H1 (cell line): ENCODE results near the gene COG7. TPM values are rescaled to one million over a fixed set of nuclear protein-coding genes. Genes with fewer than 3 reads are reported as not detected.

Experiments used
- BACH1 ChIP-seq: IDR thresholded peaks from 2 replicates; pipeline ENCODE4 v1.6.1; 2012; ENCODE audit warnings: low read length, improper control_type of control experiment
- CTCF ChIP-seq, 3 experiments: IDR thresholded peaks; 1 replicate in 2 of 3; 2 replicates in 1 of 3; pipeline versions ENCODE4 v1.5.1 to v1.6.1; 2011; ENCODE audit warnings: low read length in 3 of 3, mild to moderate bottlenecking in 3 of 3, inconsistent platforms in 2 of 3, low read depth in 1 of 3, moderate library complexity in 1 of 3; ENCODE audit not compliant: insufficient read depth in 1 of 3; ENCODE audit errors: control extremely low read depth in 1 of 3
- NANOG ChIP-seq: IDR thresholded peaks from 2 replicates; pipeline ENCODE4 v1.6.1; 2011; ENCODE audit warnings: low read length, low read depth, mild to moderate bottlenecking, inconsistent platforms; ENCODE audit not compliant: insufficient read depth, poor library complexity, severe bottlenecking
- POLR2A ChIP-seq, 2 experiments: IDR thresholded peaks; 1 replicate in 1 of 2; 2 replicates in 1 of 2; pipeline ENCODE4 v1.6.1; 2011; ENCODE audit warnings: low read depth in 2 of 2, low read length in 2 of 2, mild to moderate bottlenecking in 2 of 2; ENCODE audit errors: control extremely low read depth in 1 of 2
- RBBP5 ChIP-seq: IDR thresholded peaks from 2 replicates; pipeline ENCODE4 v1.7.1; 2012; ENCODE audit warnings: low read depth, mild to moderate bottlenecking, inconsistent platforms, low read length, moderate library complexity, borderline replicate concordance
- RNF2 ChIP-seq: fragments of 200-900, 300-1000 bp; sonication (generic); IDR thresholded peaks from 2 replicates; pipeline ENCODE4 v1.7.1; 2016; ENCODE audit warnings: borderline replicate concordance, low read depth, mild to moderate bottlenecking, antibody characterized with exemption, low read length; ENCODE audit not compliant: poor library complexity, severe bottlenecking; ENCODE audit errors: missing control alignments
- SAP30 ChIP-seq: fragments of 300-600 bp; sonication (generic); IDR thresholded peaks from 2 replicates; pipeline ENCODE4 v1.7.1; 2012; ENCODE audit warnings: low read length, moderate library complexity, mild to moderate bottlenecking, inconsistent platforms; ENCODE audit not compliant: insufficient read depth, insufficient replicate concordance
- USF2 ChIP-seq: IDR thresholded peaks from 2 replicates; pipeline ENCODE4 v1.6.1; 2011; ENCODE audit warnings: low read length, improper control_type of control experiment
- polyA plus RNA-seq, 7 experiments: library from polyadenylated mRNA; depleted of rRNA in 3 of 7; stranded (reverse) in 5 of 7; unstranded in 2 of 7; fragments of >200 nt in 5 of 7; fragments of 200-250 nt in 2 of 7; gene quantifications; 1 replicate in 5 of 7; 2 replicates in 1 of 7; 4 replicates in 1 of 7; pipeline versions ENCODE4 v1.2.1 to v1.2.3, GENCODE V29; 2011 to 2013; ENCODE audit warnings: missing spikeins in 2 of 7, mixed read lengths in 2 of 7
- total RNA-seq: library from RNA; stranded (reverse); fragmentation: NEBNext Ultra II Directional; extraction: Animal tissue kit (Norgen Biotek cat#: 25700); gene quantifications from 2 replicates; pipeline ENCODE4 v1.2.1, GENCODE V29; 2021

COG7 gene
- total and polyA plus RNA-seq, 2 of the 8 experiments (the other 6 are each of a cell fraction or from before 2014, with no cell fraction given), result 17.2 to 40.4 TPM

- no peak for TF ChIP-seq CTCF (IDR thresholded peaks at IDR 0.05; ENCODE audit: control extremely low read depth in 1 of 3, insufficient read depth in 1 of 3, low read depth in 1 of 3, low read length in 3 of 3)
- TF ChIP-seq BACH1, result no peak
- no peak for TF ChIP-seq USF2
- no peak for TF ChIP-seq RNF2
- no peak for TF ChIP-seq SAP30
- TF ChIP-seq NANOG, result no peak
- no peak for TF ChIP-seq RBBP5
- no peak; a peak in 1 of 3 replicates for TF ChIP-seq POLR2A (IDR thresholded peaks at IDR 0.05; ENCODE audit: control extremely low read depth in 1 of 2, low read depth in 2 of 2, low read length in 2 of 2)
Observed at GRCh38 chr16:23500212-23500861, 47.3 kb upstream of the COG7 start (continued).
